ENCODE results near the gene BSN.

Gene BSN

DNA sequence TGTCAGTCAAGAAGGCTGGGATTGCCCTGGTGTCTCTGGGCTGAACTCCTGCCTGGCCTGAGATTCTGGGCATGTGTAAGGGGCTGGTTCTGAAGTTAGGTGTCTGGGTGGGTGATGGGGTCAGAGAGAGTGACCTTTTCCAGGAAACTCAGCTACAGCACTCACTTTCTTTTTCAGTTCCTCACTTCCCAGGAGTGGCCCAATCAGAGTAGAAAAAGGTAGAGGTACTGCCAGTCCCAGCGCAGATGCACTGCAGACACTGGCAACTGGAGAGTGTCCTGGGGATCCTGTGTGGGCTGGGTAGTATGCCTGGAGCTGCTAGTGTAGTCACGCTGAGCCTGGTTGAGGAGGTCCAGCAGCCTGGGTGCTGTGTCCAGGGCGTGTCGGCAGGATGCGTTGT lies 73.4 kb downstream of the BSN start:
- no peak overlapping the region for H3K27ac ChIP-seq
- TF ChIP-seq, protein P1, sequence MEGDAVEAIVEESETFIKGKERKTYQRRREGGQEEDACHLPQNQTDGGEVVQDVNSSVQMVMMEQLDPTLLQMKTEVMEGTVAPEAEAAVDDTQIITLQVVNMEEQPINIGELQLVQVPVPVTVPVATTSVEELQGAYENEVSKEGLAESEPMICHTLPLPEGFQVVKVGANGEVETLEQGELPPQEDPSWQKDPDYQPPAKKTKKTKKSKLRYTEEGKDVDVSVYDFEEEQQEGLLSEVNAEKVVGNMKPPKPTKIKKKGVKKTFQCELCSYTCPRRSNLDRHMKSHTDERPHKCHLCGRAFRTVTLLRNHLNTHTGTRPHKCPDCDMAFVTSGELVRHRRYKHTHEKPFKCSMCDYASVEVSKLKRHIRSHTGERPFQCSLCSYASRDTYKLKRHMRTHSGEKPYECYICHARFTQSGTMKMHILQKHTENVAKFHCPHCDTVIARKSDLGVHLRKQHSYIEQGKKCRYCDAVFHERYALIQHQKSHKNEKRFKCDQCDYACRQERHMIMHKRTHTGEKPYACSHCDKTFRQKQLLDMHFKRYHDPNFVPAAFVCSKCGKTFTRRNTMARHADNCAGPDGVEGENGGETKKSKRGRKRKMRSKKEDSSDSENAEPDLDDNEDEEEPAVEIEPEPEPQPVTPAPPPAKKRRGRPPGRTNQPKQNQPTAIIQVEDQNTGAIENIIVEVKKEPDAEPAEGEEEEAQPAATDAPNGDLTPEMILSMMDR (IDR thresholded peaks at IDR 0.05), result no peak
- TF ChIP-seq ZFX (IDR thresholded peaks at IDR 0.05; ENCODE audit: borderline replicate concordance), result no peak

DNA sequence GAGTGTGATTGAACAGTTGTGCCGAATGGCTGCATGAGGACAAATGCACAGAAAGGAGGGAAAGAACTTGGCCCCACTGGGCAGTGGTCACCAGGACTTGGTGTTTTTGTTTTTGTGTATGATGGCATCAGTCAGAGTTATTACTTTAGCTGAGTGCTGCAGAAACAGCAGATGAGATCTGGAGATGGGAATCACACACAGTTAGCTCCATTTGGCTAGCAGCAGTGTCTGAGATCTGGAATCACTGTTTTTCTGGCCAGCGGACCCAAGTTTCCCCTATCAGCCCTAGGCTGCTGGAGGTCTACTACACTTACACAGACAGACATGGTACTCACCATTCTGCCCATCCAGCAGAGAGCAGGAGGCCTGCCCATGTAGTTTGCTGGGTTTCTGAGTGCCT lies 74.0 kb downstream of the BSN start:
- H3K27ac ChIP-seq, result no peak overlapping the region
- no peak for TF ChIP-seq ZFX (IDR thresholded peaks at IDR 0.05; ENCODE audit: borderline replicate concordance)
- TF ChIP-seq, protein P1 (IDR thresholded peaks at IDR 0.05), result no peak

DNA sequence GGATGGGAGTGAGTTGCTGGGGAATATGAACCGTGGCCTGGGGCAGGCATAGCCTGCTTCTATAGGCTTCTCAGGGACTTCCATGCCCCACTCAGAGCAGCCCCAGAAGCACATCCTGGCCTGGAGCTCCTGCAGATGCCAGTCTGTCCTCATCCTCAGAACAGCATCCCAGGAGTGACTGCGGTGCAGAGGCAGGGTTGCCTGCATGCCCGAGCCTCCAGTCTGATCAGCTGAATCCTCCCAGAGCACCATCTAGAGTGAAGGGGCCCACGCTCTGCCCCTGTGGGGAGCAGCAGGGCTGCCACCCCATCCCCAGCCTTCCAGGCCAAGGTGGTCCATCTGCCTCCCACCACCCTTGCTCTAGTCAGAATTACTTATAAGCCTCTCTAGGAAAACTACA lies 75.2 kb downstream of the BSN start:
- H3K27ac ChIP-seq, result no peak overlapping the region
- TF ChIP-seq, protein P1 (IDR thresholded peaks at IDR 0.05), result no peak
- TF ChIP-seq ZFX (IDR thresholded peaks at IDR 0.05; ENCODE audit: borderline replicate concordance), result no peak

DNA sequence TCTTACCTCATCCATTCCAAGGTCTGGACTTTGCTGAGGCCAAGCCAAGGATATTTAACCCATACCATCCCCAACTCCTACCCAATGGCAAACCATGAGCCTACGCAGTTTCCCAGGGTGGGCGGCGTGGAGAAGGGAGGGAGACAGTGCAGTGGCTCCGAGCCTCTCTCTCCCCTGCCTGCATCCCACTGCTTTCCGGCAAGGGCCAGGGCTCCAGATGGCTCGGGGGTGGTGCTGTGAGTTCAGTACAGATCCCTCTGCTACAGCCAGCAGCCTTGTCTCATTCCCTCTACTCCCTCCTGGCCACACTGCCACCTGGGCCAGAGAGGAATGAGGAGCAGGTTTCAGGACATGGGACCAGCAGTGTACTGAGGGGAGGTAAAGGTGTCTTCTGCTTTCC lies 75.6 kb downstream of the BSN start:
- no peak overlapping the region for H3K27ac ChIP-seq
- TF ChIP-seq, protein P1 (IDR thresholded peaks at IDR 0.05), result no peak
- TF ChIP-seq ZFX (IDR thresholded peaks at IDR 0.05; ENCODE audit: borderline replicate concordance), result no peak

- no peak overlapping the region for H3K27ac ChIP-seq
- TF ChIP-seq, protein P1 (IDR thresholded peaks at IDR 0.05), result no peak
- TF ChIP-seq ZFX (IDR thresholded peaks at IDR 0.05; ENCODE audit: borderline replicate concordance), result no peak
Observed at GRCh38 chr3:49630784-49631183, 76.5 kb downstream of the BSN start.

GRCh38 chr3:49634736-49635135 lies 80.5 kb downstream of the BSN start:
- H3K27ac ChIP-seq, result no peak overlapping the region
- no peak for TF ChIP-seq ZFX (IDR thresholded peaks at IDR 0.05; ENCODE audit: borderline replicate concordance)
- TF ChIP-seq, protein P1 (IDR thresholded peaks at IDR 0.05), result no peak

DNA sequence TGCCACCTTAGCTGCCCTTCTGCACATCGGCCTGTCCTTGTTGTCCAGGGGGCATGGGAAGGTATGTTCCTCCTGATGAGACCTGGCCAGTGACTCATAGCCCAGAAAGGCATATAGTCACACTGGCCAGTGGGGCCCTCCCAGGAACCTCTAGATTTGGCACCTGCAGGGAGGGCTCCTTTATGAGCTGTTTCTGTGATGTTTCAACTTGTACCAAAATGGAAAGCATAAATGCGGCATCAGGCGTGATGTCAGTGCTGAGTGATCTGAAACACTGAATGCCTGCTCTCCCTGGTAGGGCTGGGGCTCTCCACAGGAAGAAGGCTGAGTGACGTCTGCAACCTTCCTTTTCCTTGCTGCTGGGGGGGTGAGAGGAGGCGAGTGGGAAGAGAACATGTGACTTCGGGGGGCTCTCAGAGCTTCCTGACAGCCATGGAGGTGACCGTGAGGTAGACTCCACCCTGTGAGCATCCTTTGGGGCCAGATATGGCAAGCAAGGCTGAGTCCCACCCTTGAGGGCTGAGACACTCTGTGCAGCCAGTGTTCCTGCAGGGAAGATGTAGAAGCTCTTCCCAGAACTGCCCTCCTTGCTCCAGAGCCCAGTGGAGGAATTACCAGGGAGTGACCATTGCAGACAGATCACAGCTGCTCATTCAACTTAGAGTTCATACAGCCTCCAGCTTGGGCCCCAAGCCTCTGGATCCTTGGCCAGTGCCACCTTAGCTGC lies 82.8 kb downstream of the BSN start:
- H3K27ac ChIP-seq, result no peak overlapping the region
- TF ChIP-seq, protein P1 (IDR thresholded peaks at IDR 0.05), result no peak
- no peak for TF ChIP-seq ZFX (IDR thresholded peaks at IDR 0.05; ENCODE audit: borderline replicate concordance)

Measured in 22Rv1 (cell line).